Hindlimb muscle (tissue), 1 donor: ENCODE data around the gene WFDC10A. TPM values are rescaled to one million over a fixed set of nuclear protein-coding genes. Genes with fewer than 3 reads are reported as not detected.
"Not testable (repeated sequence)": the region's sequence is repeated elsewhere in the genome, so short reads cannot be mapped to it uniquely, and the experiment has no call there.

ENCODE experiments used
- DNase-seq: peaks from one replicate; pipeline ENCODE4 v3.0.0-alpha.2; 2013
- polyA plus RNA-seq: library from polyadenylated mRNA; unstranded; fragments of 120-200 nt; gene quantifications from one replicate; pipeline ENCODE4 v1.2.1, GENCODE V29; 2013; ENCODE audit not compliant: insufficient read length

WFDC10A gene
- polyA plus RNA-seq, 1 donor, result not detected

DNA sequence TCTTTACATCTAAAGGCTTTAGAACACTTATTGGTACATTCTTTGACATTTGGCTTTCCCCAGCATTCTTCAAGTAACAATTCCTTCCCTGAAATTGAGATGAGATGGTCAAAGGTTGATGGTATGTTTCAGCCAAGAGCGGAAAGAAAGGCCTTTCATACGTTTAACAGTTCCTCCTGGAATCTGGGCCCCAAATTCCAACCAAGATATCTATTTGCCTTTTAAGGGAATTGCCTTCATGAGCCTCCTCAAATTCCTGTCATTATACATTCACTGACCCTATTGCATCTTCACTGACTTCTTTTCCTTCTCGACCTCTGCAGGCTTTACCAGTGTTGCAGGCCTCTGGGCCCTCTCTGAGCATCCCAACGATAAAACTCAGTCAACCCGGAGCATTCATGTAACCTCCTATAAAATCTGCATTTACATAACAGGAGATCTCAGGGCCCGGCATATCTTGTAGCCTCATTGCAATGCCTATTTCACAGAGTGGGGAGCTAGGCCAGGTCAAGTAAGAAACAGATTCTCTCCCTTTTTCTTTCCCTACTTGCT, 19.8 kb downstream of the WFDC10A start:
- DNase-seq, result no peak

DNA sequence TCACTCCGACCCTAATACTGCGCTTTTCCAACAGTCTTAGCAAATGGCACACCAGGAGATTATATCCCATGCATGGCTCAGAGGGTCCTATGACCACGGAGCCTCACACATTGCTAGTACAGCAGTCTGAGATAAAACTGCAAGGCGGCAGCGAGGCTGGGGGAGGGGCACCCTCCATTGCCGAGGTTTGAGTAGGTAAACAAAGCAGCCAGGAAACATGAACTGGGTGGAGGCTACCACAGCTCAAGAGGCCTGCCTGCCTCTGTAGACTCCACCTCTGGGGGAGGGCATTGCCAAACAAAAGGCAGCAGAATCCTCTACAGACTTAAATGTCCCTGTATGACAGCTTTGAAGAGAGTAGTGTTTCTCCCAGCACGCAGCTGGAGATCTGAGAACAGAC, 22.2 kb downstream of the WFDC10A start:
- not testable (repeated sequence) for DNase-seq

DNA sequence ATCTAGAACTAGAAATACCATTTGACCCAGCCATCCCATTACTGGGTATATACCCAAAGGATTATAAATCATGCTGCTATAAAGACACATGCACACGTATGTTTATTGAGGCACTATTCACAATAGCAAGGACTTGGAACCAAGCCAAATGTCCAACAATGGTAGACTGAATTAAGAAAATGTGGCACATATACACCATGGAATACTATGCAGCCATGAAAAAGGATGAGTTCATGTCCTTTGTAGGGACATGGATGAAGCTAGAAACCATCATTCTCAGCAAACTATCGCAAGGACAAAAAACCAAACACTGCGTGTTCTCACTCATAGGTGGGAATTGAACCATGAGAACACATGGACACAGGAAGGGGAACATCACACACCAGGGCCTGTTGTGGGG, 27.5 kb downstream of the WFDC10A start:
- DNase-seq, result not testable (repeated sequence)

DNA sequence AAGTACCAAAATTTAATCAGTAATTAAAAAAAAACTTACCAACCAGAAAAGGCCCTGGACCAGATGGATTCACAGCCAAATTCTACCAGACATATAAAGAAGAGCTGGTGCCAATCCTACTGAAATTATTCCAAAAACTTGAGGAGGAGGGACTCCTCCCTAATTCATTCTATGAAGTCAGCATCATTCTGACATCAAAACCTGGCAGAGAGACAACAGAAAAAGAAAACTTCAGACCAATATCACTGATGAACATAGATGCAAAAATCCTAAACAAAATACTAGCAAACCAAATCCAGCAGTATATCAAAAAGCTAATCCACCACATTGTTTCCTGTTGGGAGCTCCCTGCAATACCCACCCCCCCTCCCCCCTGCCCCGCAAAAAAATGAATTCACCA, 40.6 kb downstream of the WFDC10A start, which contains the start of gene WFDC11:
TSS of gene WFDC11 (minus strand) at position 101 of the 400 bp plus-strand sequence. CDS start 19,639 bp downstream, outside the sequence.
- no peak for DNase-seq

DNA sequence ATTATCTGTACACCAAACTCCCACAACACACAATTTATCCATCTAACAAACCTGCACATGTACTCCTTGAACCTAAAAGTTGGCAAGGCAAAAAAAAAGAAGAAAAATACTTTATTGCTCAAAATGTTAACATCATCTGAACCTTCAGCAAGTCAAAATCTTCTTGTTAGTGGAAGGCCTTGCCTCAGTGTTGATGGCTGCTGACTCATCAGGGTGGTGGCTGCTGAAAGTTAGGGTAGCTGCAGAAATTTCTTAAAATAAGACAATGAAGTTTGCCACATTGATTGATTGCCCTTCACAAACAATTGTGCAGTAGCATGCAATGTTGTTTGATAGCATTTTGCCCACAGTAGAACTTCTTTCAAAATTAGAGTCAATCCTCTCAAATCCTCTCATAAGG, 43.2 kb downstream of the WFDC10A start:
- DNase-seq, result no peak

DNA sequence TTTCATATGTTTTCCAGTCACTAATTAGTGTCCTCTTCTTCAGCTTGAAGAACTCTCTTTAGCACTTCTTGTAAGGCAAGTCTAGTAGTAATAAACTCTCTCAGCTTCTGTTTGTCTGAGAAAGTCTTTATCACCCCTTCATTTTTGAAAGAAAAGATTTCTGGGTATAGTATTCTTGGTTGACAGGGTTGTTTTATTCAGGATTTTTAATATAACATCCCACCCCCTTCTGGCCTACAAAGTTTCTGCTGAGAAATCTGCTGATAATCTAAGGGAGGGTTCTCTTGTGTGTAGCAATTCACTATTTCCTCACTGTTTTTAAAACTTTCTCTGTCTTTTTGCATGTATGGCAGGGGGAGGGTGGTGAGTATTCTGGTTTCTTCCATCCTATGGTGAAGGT, 50.1 kb downstream of the WFDC10A start:
- DNase-seq, result no peak

Other genes with a start within 250 kb of the WFDC10A start
- 25.0 TPM for gene DBNDD2, start 221.4 kb upstream of the WFDC10A start, polyA plus RNA-seq
- gene PIGT, start 213.6 kb upstream of the WFDC10A start, polyA plus RNA-seq, result 83.3 TPM
- not detected for gene WFDC2, start 160.0 kb upstream of the WFDC10A start, polyA plus RNA-seq
- not detected for gene SPINT3, start 114.1 kb upstream of the WFDC10A start, polyA plus RNA-seq
- gene WFDC6, start 90.3 kb upstream of the WFDC10A start, polyA plus RNA-seq, result not detected
- gene EPPIN, start 82.3 kb upstream of the WFDC10A start, polyA plus RNA-seq, result 0.12 TPM
- not detected for gene WFDC8, start 50.5 kb upstream of the WFDC10A start, polyA plus RNA-seq
- not detected for gene WFDC9, start 1.5 kb downstream of the WFDC10A start, polyA plus RNA-seq
- gene WFDC11, start 40.5 kb downstream of the WFDC10A start, polyA plus RNA-seq, result not detected
- not detected for gene WFDC13, start 72.3 kb downstream of the WFDC10A start, polyA plus RNA-seq
- not detected for gene WFDC10B, start 75.3 kb downstream of the WFDC10A start, polyA plus RNA-seq
- not detected for gene SPINT4, start 92.6 kb downstream of the WFDC10A start, polyA plus RNA-seq
- 0.92 TPM for gene WFDC3, start 162.1 kb downstream of the WFDC10A start, polyA plus RNA-seq
- 50.5 TPM for gene DNTTIP1, start 162.2 kb downstream of the WFDC10A start, polyA plus RNA-seq
- gene UBE2C, start 182.9 kb downstream of the WFDC10A start, polyA plus RNA-seq, result 26.2 TPM
- gene TNNC2, start 197.6 kb downstream of the WFDC10A start, polyA plus RNA-seq, result 9,031 TPM
- gene SNX21, start 204.1 kb downstream of the WFDC10A start, polyA plus RNA-seq, result 34.7 TPM
- gene ACOT8, start 227.7 kb downstream of the WFDC10A start, polyA plus RNA-seq, result 19.9 TPM
- gene ZSWIM3, start 227.9 kb downstream of the WFDC10A start, polyA plus RNA-seq, result 4.2 TPM